ENCODE results near the gene CNTNAP2.

DNA sequence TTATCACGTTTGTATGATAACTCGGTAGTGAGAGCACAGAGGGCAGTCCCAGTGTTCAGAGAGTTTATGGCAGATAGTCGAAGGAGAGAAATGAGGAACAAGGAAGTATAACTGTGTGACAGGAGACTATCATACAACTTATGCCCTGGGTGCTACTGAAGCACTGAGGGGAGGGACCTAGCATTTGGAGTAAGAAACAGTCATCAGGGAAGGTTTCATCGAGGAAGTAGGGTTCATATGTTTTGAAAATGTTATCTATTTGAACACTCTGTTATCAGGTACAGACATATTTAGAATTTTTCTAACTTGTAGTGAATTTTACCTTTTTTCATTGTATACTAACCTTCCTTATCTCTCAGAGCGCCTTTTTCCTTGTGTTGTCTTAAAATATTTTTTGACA is 1259.6 kb downstream of the CNTNAP2 start:
- TF ChIP-seq POLR2A (IDR thresholded peaks at IDR 0.05) (no peak), CTCF (IDR thresholded peaks at IDR 0.05) (no peak), EP300 (IDR thresholded peaks at IDR 0.05) (no peak)
